HG03060 (cell line): ENCODE measurements around the gene OR4D2.

Experiments used
- ATAC-seq: cut with Tn5 transposase; IDR thresholded peaks from one replicate; pipeline ENCODE4 v1.9.1; 2021; ENCODE audit warnings: low read depth, moderate number of reproducible peaks; ENCODE audit not compliant: unreplicated experiment

Gene OR4D2

GRCh38 chr17:58172369-58173071, 5.7 kb downstream of the OR4D2 start:
- ATAC-seq: no peak

- ATAC-seq: no peak
Measured at GRCh38 chr17:58174871-58175270, 8.1 kb downstream of the OR4D2 start.

- ATAC-seq: no peak
Measured at GRCh38 chr17:58176200-58176599, 9.4 kb downstream of the OR4D2 start.

GRCh38 chr17:58181796-58182195, 15.0 kb downstream of the OR4D2 start:
- ATAC-seq: no peak

- ATAC-seq: no peak
Measured at GRCh38 chr17:58183514-58183913, 16.7 kb downstream of the OR4D2 start.

- ATAC-seq: no peak
Measured at GRCh38 chr17:58184308-58184985, 17.7 kb downstream of the OR4D2 start.

GRCh38 chr17:58184986-58185761, 18.4 kb downstream of the OR4D2 start:
- no peak for ATAC-seq

- ATAC-seq: no peak
Measured at GRCh38 chr17:58186591-58186990, 19.8 kb downstream of the OR4D2 start.

GRCh38 chr17:58187063-58187462, 20.3 kb downstream of the OR4D2 start:
- no peak for ATAC-seq

GRCh38 chr17:58187675-58188074, 20.9 kb downstream of the OR4D2 start:
- no peak for ATAC-seq

GRCh38 chr17:58189436-58190146, 22.8 kb downstream of the OR4D2 start:
- no peak for ATAC-seq

GRCh38 chr17:58191241-58191896, 24.6 kb downstream of the OR4D2 start:
- no peak for ATAC-seq

- ATAC-seq: no peak
Measured at GRCh38 chr17:58192612-58193011, 25.8 kb downstream of the OR4D2 start, which contains the start of gene EPX. EPX (plus strand) TSS chr17:58192726; CDS start chr17:58192847, 121 bp downstream.

GRCh38 chr17:58193641-58194255, 27.0 kb downstream of the OR4D2 start:
- no peak for ATAC-seq

- ATAC-seq: no peak
Measured at GRCh38 chr17:58195518-58196123, 28.8 kb downstream of the OR4D2 start.

GRCh38 chr17:58196610-58197009, 29.8 kb downstream of the OR4D2 start:
- no peak for ATAC-seq

GRCh38 chr17:58200024-58200633, 33.3 kb downstream of the OR4D2 start:
- ATAC-seq: no peak

GRCh38 chr17:58202859-58203258, 36.1 kb downstream of the OR4D2 start:
- no peak for ATAC-seq

- no peak for ATAC-seq
Measured at GRCh38 chr17:58204796-58205195, 38.0 kb downstream of the OR4D2 start.
